Measurements from ENCODE around the gene GFRA4. TPM values are rescaled to one million over a fixed set of nuclear protein-coding genes. Genes with fewer than 3 reads are reported as not detected.
A peak's percentile ranks its signal among the peaks of the same experiment; 100 is the strongest.

The GFRA4 gene
- total RNA-seq, 1 donor from 2014 or later: not detected

DNA sequence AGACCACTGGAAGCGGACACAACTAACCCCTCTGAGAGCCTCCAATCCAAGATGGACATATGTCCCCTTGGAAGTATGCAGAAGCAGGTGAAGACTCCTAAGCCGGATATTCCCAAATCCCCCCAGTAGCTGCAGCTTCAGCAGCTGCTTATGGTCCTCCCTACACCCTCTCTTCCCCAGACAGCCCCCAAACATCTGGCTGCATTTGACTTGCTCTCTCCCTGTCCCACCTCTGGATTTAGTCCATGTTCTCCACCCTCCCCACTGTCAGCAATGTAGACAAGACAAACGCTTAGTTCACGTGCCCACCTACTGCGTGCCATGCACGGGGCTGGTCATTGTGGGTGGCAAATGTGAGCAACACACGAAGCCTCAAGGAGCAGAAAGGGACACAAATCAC lies 23.2 kb upstream of the GFRA4 start:
- intact Hi-C loops (cut with DNase I): loop anchor here (10.0 kb wide), 3 partner anchors 212 to 398 kb away; partner anchors contain the start of genes ATRN and RNF24
- Histone ChIP-seq H3K36me3 (no peaks in the 10 kb centered on the region), H3K27me3 (no peaks in the 10 kb centered on the region), H3K4me3 (no peak overlapping the region), H3K4me1 (peaks cover 8 to 16% of the 10 kb centered on the region in 2 donors), H3K9me3 (no peaks in the 10 kb centered on the region), H3K27ac (peak overlapping the region; percentile 41 to 77)
- no peak for DNase-seq (ENCODE audit: low spot score in 2 of 2)
- no peak for TF ChIP-seq CTCF (IDR thresholded peaks at IDR 0.05)

- Histone ChIP-seq H3K4me1 (peaks cover 13 to 23% of the 10 kb centered on the region in 2 donors), H3K27me3 (no peaks in the 10 kb centered on the region), H3K36me3 (no peaks in the 10 kb centered on the region), H3K4me3 (no peak overlapping the region), H3K27ac (peak overlapping the region in 1 of 2 donors; percentile 18), H3K9me3 (no peaks in the 10 kb centered on the region)
- no peak for DNase-seq (ENCODE audit: low spot score in 2 of 2)
- intact Hi-C loops (cut with DNase I): loop anchor here (10.0 kb wide), 3 partner anchors 211 to 399 kb away; partner anchors contain the start of genes ATRN and RNF24
- TF ChIP-seq CTCF (IDR thresholded peaks at IDR 0.05): no peak
Measured at GRCh38 chr20:3685341-3685740, 22.1 kb upstream of the GFRA4 start.

GRCh38 chr20:3681931-3682781 lies 19.0 kb upstream of the GFRA4 start, which contains the start of gene ADAM33:
Gene ADAM33 (minus strand): TSS chr20:3682010. CDS start chr20:3682004, 6 bp downstream.
- intact Hi-C loops (cut with DNase I): loop anchor here (5.0 to 10.0 kb wide), 4 partner anchors 165 to 403 kb away; partner anchors contain the start of genes ATRN, MAVS and RNF24
- Histone ChIP-seq H3K27me3 (no peaks in the 10 kb centered on the region), H3K36me3 (no peaks in the 10 kb centered on the region), H3K4me3 (peak within 1 kb of the TSS; percentile 85 to 88), H3K9me3 (no peaks in the 10 kb centered on the region), H3K27ac (peak within 1 kb of the TSS; percentile 90 to 94), H3K4me1 (peaks cover 18 to 39% of the 10 kb centered on the region in 2 donors)
- TF ChIP-seq CTCF (IDR thresholded peaks at IDR 0.05): no peak
- peak in 1 of 2 donors; percentile 79 for DNase-seq (ENCODE audit: low spot score in 2 of 2)

DNA sequence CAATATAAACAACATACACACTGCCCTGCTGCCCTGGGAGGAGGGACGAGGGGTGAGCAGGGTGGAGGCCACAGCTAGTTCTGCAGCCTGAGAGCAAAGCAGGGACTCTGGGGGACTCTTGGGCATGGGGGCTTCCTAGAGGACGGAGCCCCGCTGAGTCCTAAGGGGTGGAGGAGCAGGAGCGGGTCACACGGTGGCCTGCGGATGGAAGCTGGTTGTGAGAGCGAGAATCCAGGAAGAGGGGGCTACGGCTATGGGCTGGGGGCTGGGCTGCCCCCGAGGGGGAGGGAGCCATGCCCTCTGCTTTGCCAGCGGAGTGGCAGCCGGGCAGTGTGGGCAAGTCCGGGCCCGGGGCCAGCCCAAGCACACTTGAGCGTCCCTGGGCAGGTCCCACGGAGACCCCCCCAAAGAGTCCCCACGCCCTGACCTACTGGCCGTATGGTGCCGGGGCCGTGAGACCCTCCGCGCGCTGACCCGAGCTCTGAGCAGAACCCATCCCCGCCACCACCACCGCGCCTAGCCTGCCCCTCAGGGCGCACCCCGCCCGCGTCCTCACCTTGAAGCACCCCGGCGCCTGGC lies 18.2 kb upstream of the GFRA4 start:
- peaks cover 18 to 39% of the 10 kb centered on the region in 2 donors for H3K4me1 ChIP-seq
- intact Hi-C loops (cut with DNase I): loop anchor here (5.0 to 10.0 kb wide), 4 partner anchors 166 to 403 kb away; partner anchors contain the start of genes ATRN, MAVS and RNF24

More for the DNA sequence above, 18.2 kb upstream of the GFRA4 start:
- no peak for DNase-seq (ENCODE audit: low spot score in 2 of 2)
- Histone ChIP-seq H3K4me3 (peak overlapping the region; percentile 85 to 88), H3K36me3 (no peaks in the 10 kb centered on the region), H3K27ac (peak overlapping the region; percentile 90 to 94), H3K27me3 (no peaks in the 10 kb centered on the region), H3K9me3 (no peaks in the 10 kb centered on the region)
- TF ChIP-seq CTCF (IDR thresholded peaks at IDR 0.05): no peak

All from ascending aorta (tissue), 2 donors.